Peyer's patch (tissue), 4 donors: Measurements from ENCODE around the gene PYROXD2. TPM values are rescaled to one million over a fixed set of nuclear protein-coding genes. Genes with fewer than 3 reads are reported as not detected.
"Not testable (repeated sequence)": the region's sequence is repeated elsewhere in the genome, so short reads cannot be mapped to it uniquely, and the experiment has no call there.

Source experiments
- DNase-seq, 3 donors: peaks; one replicate each; pipeline ENCODE4 v3.0.0-alpha.2; 2017 to 2019
- H3K27ac ChIP-seq, 4 donors: fragments of 200-600 bp; sonication (generic); one replicate each; pipeline ENCODE4 v1.5.1; 2016 to 2019
- H3K27me3 ChIP-seq, 2 donors: fragments of 200-600 bp; sonication (generic); one replicate each; pipeline ENCODE4 v1.5.1; 2019
- H3K36me3 ChIP-seq, 3 donors: fragments of 200-600 bp; sonication (generic); one replicate each; pipeline ENCODE4 v1.5.1; 2016 to 2019
- H3K4me1 ChIP-seq, 4 donors: fragments of 200-600 bp; sonication (generic); one replicate each; pipeline ENCODE4 v1.5.1; 2016 to 2019
- H3K4me3 ChIP-seq, 4 donors: fragments of 200-600 bp; sonication (generic); 1 replicate in 3 of 4; 2 replicates in 1 of 4; pipeline ENCODE4 v1.5.1; 2016 to 2019; ENCODE audit warnings: mild to moderate bottlenecking in 1 of 4
- H3K9me3 ChIP-seq, 4 donors: fragments of 200-600 bp; sonication (generic); one replicate each; pipeline ENCODE4 v1.5.1; 2016 to 2019; ENCODE audit warnings: mild to moderate bottlenecking in 1 of 4
- POLR2A ChIP-seq, 2 donors: fragments of 450-650 bp; IDR thresholded peaks; one replicate each; pipeline ENCODE4 v1.5.1; 2017; ENCODE audit warnings: antibody characterized with exemption in 2 of 2, mild to moderate bottlenecking in 2 of 2, moderate library complexity in 2 of 2
- total RNA-seq, 4 donors: library from RNA; depleted of rRNA; stranded (reverse); fragments of >200 nt; gene quantifications; one replicate each; pipeline ENCODE4 v1.1.0, GENCODE V29; 2016
- TF ChIP-seq, protein P1 (sequence below), 6 experiments: fragments of 450-650 bp in 4 of 6; fragments of 200-600 bp in 2 of 6; sonication (generic) in 1 of 6; IDR thresholded peaks; one replicate each; pipeline ENCODE4 v1.5.1; 2017 to 2019; ENCODE audit warnings: antibody characterized with exemption in 6 of 6, mild to moderate bottlenecking in 3 of 6, moderate library complexity in 1 of 6

Gene PYROXD2
- total RNA-seq, 4 donors from 2014 or later, result 7.0 to 23.1 (median 11.5) TPM

DNA sequence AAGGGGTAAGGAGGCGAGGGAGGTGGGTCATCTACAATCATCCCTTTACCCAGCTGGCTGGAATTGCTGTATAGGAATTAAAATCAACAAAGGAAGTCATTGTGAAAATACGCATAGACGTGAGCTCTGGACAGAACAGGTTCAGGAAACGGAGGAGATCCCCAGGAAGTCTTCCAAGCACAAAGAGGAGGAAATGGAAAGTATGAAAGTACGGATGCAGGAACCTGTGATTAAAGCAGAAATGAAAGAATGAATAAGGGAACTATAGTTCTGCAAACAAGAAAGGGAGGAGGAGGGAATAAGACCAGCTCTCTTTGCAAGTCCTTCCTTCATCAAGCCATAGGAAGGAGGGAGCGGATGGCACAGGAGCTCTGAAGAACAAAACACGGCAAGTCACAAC is 61.8 kb downstream of the PYROXD2 start:
- Histone ChIP-seq H3K4me1 (no peaks in the 10 kb centered on the region), H3K4me3 (no peak overlapping the region), H3K27me3 (no peaks in the 10 kb centered on the region), H3K36me3 (no peaks in the 10 kb centered on the region), H3K27ac (no peak overlapping the region), H3K9me3 (no peaks in the 10 kb centered on the region)
- TF ChIP-seq POLR2A (IDR thresholded peaks at IDR 0.05), result no peak
- TF ChIP-seq, protein P1, sequence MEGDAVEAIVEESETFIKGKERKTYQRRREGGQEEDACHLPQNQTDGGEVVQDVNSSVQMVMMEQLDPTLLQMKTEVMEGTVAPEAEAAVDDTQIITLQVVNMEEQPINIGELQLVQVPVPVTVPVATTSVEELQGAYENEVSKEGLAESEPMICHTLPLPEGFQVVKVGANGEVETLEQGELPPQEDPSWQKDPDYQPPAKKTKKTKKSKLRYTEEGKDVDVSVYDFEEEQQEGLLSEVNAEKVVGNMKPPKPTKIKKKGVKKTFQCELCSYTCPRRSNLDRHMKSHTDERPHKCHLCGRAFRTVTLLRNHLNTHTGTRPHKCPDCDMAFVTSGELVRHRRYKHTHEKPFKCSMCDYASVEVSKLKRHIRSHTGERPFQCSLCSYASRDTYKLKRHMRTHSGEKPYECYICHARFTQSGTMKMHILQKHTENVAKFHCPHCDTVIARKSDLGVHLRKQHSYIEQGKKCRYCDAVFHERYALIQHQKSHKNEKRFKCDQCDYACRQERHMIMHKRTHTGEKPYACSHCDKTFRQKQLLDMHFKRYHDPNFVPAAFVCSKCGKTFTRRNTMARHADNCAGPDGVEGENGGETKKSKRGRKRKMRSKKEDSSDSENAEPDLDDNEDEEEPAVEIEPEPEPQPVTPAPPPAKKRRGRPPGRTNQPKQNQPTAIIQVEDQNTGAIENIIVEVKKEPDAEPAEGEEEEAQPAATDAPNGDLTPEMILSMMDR (IDR thresholded peaks at IDR 0.05), result no peak
- no peak for DNase-seq

DNA sequence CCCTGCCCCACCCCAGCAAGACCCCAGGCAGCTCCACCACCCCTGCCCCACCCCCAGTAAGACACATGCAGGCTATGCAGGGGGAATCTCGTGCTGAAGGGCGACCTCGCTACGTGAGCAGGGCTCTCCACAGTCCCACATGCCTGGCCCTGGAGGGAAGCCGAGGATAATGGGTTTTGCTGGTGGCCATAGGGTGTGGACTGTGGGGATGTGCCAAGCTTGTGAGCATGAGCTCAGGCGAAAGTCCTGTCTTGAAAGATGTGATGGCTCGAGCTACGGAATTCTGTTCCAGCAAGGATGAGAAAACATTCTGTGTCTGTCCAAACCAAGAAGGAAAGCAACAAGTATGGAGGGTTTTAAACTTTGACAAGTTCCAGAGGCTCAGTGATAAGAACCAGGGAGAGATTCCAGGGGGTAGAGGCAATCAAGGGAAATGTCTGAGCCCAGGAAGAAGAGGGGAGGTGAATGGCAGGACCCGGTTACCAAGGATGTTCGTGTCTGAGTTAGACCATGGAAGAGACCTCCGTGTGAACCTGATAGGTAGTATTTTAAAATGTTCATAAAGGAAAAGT is 63.1 kb downstream of the PYROXD2 start:
- no peak overlapping the region for H3K27ac ChIP-seq
- no peaks in the 10 kb centered on the region for H3K27me3 ChIP-seq
- no peak for TF ChIP-seq POLR2A (IDR thresholded peaks at IDR 0.05)
- TF ChIP-seq, protein P1 (IDR thresholded peaks at IDR 0.05), result no peak
- H3K4me3 ChIP-seq, result no peak overlapping the region
- DNase-seq, result no peak
- H3K9me3 ChIP-seq, result no peaks in the 10 kb centered on the region
- no peaks in the 10 kb centered on the region for H3K4me1 ChIP-seq
- no peaks in the 10 kb centered on the region for H3K36me3 ChIP-seq

DNA sequence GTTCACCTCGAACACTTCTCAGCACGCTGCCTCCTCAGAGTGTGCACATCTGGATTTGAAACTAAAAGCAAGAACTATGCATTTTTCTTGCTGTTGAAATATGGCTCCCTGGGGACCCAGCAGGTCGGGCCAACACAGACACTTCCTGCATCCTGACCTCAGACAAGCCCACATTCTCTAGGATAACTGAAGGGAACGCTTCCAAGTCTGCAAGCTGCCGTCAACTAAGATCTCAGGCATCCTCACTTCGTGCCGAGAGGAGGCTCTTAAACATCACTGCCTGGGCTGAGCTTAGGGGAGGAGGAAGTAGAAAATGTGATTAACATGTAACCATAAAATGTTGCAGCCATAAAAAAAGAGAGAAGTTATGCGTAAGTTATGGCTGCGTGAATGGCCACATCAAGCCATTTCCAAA is 65.5 kb downstream of the PYROXD2 start:
- TF ChIP-seq, protein P1 (IDR thresholded peaks at IDR 0.05), result no peak
- no peak for TF ChIP-seq POLR2A (IDR thresholded peaks at IDR 0.05)
- peak overlapping the region in 1 of 4 donors; percentile 26 for H3K27ac ChIP-seq
- no peaks in the 10 kb centered on the region for H3K36me3 ChIP-seq
- no peaks in the 10 kb centered on the region for H3K9me3 ChIP-seq
- peak in 2 of 3 donors; percentile 21 to 56 for DNase-seq
- no peak overlapping the region for H3K4me3 ChIP-seq
- no peaks in the 10 kb centered on the region for H3K4me1 ChIP-seq
- no peaks in the 10 kb centered on the region for H3K27me3 ChIP-seq

DNA sequence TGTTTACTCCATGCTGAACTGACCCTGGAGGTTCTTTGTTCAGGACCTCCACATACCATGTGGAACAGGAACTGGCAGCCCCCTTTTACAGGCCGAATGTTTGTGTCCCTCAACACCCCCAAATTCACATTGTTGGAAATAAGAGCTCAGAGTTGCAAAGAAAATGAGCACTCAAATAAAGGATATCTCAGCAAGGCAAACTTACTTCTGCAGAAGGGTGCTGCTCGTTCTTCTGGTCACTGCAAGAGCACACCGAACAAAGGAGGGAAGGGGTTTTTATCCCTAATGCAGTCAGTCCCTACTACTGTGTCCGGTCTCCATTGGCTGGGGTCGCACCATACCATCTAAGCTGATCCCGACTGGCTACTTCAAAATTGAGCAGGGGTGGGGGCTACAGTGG is 68.1 kb downstream of the PYROXD2 start:
- H3K27ac ChIP-seq, result no peak overlapping the region
- no peak for TF ChIP-seq POLR2A (IDR thresholded peaks at IDR 0.05)
- TF ChIP-seq, protein P1 (IDR thresholded peaks at IDR 0.05), result no peak
- no peaks in the 10 kb centered on the region for H3K4me1 ChIP-seq
- H3K36me3 ChIP-seq, result no peaks in the 10 kb centered on the region
- no peak for DNase-seq
- H3K4me3 ChIP-seq, result no peak overlapping the region
- no peaks in the 10 kb centered on the region for H3K9me3 ChIP-seq
- no peaks in the 10 kb centered on the region for H3K27me3 ChIP-seq

DNA sequence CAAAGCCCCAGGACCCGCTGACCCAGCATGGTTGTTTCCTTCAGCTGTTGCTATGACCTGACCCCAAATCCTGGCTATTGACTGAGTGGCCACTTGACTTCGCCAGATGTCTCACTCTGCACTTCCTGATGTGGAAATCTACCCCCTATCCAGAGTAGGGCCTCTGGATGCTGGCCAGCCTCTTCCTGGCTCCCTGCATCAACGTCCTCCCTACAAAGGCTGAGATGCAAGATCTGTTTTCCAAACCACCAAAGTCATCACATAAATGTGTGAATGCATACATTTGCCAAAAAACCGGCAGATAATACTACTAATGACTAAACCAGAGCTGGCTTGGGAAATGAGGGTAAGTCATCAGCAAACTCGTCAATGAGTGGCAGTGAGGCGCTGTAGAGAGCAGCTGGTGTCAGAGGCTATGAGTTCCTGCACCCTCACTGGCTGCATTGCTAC is 70.4 kb downstream of the PYROXD2 start:
- TF ChIP-seq, protein P1 (IDR thresholded peaks at IDR 0.05), result no peak
- no peak for TF ChIP-seq POLR2A (IDR thresholded peaks at IDR 0.05)
- Histone ChIP-seq H3K36me3 (no peaks in the 10 kb centered on the region), H3K9me3 (no peaks in the 10 kb centered on the region), H3K27ac (peak overlapping the region in 1 of 4 donors; percentile 25), H3K27me3 (no peaks in the 10 kb centered on the region), H3K4me1 (no peaks in the 10 kb centered on the region), H3K4me3 (no peak overlapping the region)
- peak in 2 of 3 donors; percentile 26 to 78 for DNase-seq

DNA sequence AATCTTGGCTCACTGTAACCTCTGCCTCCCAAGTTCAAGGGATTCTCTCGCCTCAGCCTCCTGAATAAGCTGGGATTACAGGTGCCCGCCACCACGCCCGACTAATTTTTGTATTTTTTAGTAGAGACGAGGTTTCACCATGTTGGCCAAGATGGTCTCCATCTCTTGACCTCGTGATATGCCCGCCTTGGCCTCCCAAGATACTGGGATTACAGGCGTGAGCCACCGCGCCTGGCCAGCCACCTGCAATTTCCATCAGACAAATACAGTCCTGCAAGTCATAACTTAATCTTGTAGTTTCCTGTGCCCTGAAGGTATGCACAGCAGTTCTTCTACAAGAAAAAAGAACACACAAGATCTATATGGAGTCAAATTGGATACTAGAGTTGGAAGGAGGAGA is 73.3 kb downstream of the PYROXD2 start:
- H3K36me3 ChIP-seq, H3K27ac ChIP-seq, H3K4me3 ChIP-seq, H3K9me3 ChIP-seq, H3K4me1 ChIP-seq, DNase-seq, H3K27me3 ChIP-seq: not testable (repeated sequence)
